SW480 (cell line): ENCODE results near the gene ZSCAN5B.
"Not testable (repeated sequence)": the region's sequence is repeated elsewhere in the genome, so short reads cannot be mapped to it uniquely, and the experiment has no call there.

ENCODE experiments used
- DNase-seq: peaks from one replicate; pipeline ENCODE4 v3.0.0-alpha.2; 2016; ENCODE audit warnings: low spot score

ZSCAN5B gene

GRCh38 chr19:56197646-56198045 is at the start of gene ZSCAN5B:
Gene ZSCAN5B, minus strand, starts transcription at chr19:56197783. Its CDS starts 4,731 bp downstream, at chr19:56193052.
- not testable (repeated sequence) for DNase-seq

- DNase-seq: not testable (repeated sequence)
These were observed 48.2 kb upstream of the ZSCAN5B start for GRCh38 chr19:56245764-56246163.

- no peak for DNase-seq
These were observed 47.6 kb upstream of the ZSCAN5B start for GRCh38 chr19:56245121-56245740.

- no peak for DNase-seq
These were observed 25.9 kb upstream of the ZSCAN5B start for GRCh38 chr19:56223481-56223880.

- DNase-seq: no peak
These were observed 25.3 kb upstream of the ZSCAN5B start for GRCh38 chr19:56222901-56223300.

GRCh38 chr19:56221851-56222250 is 24.3 kb upstream of the ZSCAN5B start:
- no peak for DNase-seq

- not testable (repeated sequence) for DNase-seq
These were observed 23.9 kb upstream of the ZSCAN5B start for GRCh38 chr19:56221442-56221841.

- no peak for DNase-seq
These were observed 21.4 kb upstream of the ZSCAN5B start for GRCh38 chr19:56218961-56219360.

GRCh38 chr19:56217039-56217949 is 19.7 kb upstream of the ZSCAN5B start:
- no peak for DNase-seq

- no peak for DNase-seq
These were observed 14.1 kb upstream of the ZSCAN5B start for GRCh38 chr19:56211718-56212117.

GRCh38 chr19:56210036-56210435 is 12.5 kb upstream of the ZSCAN5B start:
- DNase-seq: not testable (repeated sequence)

- DNase-seq: no peak
These were observed 11.5 kb upstream of the ZSCAN5B start for GRCh38 chr19:56209091-56209490.

GRCh38 chr19:56207581-56207980 is 10.0 kb upstream of the ZSCAN5B start:
- not testable (repeated sequence) for DNase-seq

GRCh38 chr19:56201973-56202372 is 4.4 kb upstream of the ZSCAN5B start, which contains the start of gene ZSCAN5C:
Gene ZSCAN5C, plus strand, starts transcription at chr19:56202273. Its CDS starts 3,641 bp downstream, at chr19:56205914.
- DNase-seq: no peak

- DNase-seq: no peak
These were observed 2.1 kb upstream of the ZSCAN5B start for GRCh38 chr19:56199687-56200086.

GRCh38 chr19:56193981-56194640 is 3.5 kb downstream of the ZSCAN5B start:
- DNase-seq: no peak

- DNase-seq: no peak
These were observed 5.9 kb downstream of the ZSCAN5B start for GRCh38 chr19:56191711-56192110.

GRCh38 chr19:56191115-56191514 is 6.5 kb downstream of the ZSCAN5B start:
- DNase-seq: no peak

GRCh38 chr19:56189785-56190184 is 7.8 kb downstream of the ZSCAN5B start:
- DNase-seq: no peak

- peak; percentile 50 for DNase-seq
These were observed 19.9 kb downstream of the ZSCAN5B start for GRCh38 chr19:56177564-56178243.

GRCh38 chr19:56176881-56177280 is 20.7 kb downstream of the ZSCAN5B start:
- DNase-seq: no peak

- not testable (repeated sequence) for DNase-seq
These were observed 21.3 kb downstream of the ZSCAN5B start for GRCh38 chr19:56176310-56176709.
